ENCODE results near the gene SRSF7. TPM values are rescaled to one million over a fixed set of nuclear protein-coding genes. Genes with fewer than 3 reads are reported as not detected.
A peak's percentile ranks its signal among the peaks of the same experiment; 100 is the strongest.
"Not testable (repeated sequence)": the region's sequence is repeated elsewhere in the genome, so short reads cannot be mapped to it uniquely, and the experiment has no call there.

SRSF7 gene
- total RNA-seq, 1 donor from 2014 or later, result 215 TPM

GRCh38 chr2:38740851-38741731 is 10.1 kb downstream of the SRSF7 start:
- no peak overlapping the region for H3K4me3 ChIP-seq (ENCODE audit: low read depth, low read length)
- TF ChIP-seq CTCF (conservative IDR thresholded peaks at IDR 0.05; ENCODE audit: low read depth, low read length), result peak; percentile 43
- DNase-seq (ENCODE audit: low read depth), result no peak

GRCh38 chr2:38739524-38739923 is 11.6 kb downstream of the SRSF7 start:
- DNase-seq (ENCODE audit: low read depth), result no peak
- TF ChIP-seq CTCF (conservative IDR thresholded peaks at IDR 0.05; ENCODE audit: low read depth, low read length), result no peak
- no peak overlapping the region for H3K4me3 ChIP-seq (ENCODE audit: low read depth, low read length)

- TF ChIP-seq CTCF (conservative IDR thresholded peaks at IDR 0.05; ENCODE audit: low read depth, low read length), result no peak
- no peak for DNase-seq (ENCODE audit: low read depth)
- H3K4me3 ChIP-seq (ENCODE audit: low read depth, low read length), result no peak overlapping the region
These were observed 13.2 kb downstream of the SRSF7 start for GRCh38 chr2:38737925-38738324.

- DNase-seq (ENCODE audit: low read depth), result not testable (repeated sequence)
These were observed 14.0 kb downstream of the SRSF7 start for GRCh38 chr2:38737000-38737698.

GRCh38 chr2:38735999-38736320 is 15.2 kb downstream of the SRSF7 start:
- no peak for TF ChIP-seq CTCF (conservative IDR thresholded peaks at IDR 0.05; ENCODE audit: low read depth, low read length)

More at GRCh38 chr2:38737000-38737698, 14.0 kb downstream of the SRSF7 start:
- not testable (repeated sequence) for H3K4me3 ChIP-seq (ENCODE audit: low read depth, low read length)

GRCh38 chr2:38734299-38735058 is 16.7 kb downstream of the SRSF7 start:
- H3K4me3 ChIP-seq (ENCODE audit: low read depth, low read length), result no peak overlapping the region
- no peak for TF ChIP-seq CTCF (conservative IDR thresholded peaks at IDR 0.05; ENCODE audit: low read depth, low read length)
- no peak for DNase-seq (ENCODE audit: low read depth)

More at GRCh38 chr2:38735999-38736320, 15.2 kb downstream of the SRSF7 start:
- no peak for DNase-seq (ENCODE audit: low read depth)
- H3K4me3 ChIP-seq (ENCODE audit: low read depth, low read length), result no peak overlapping the region

All from epithelial cell of proximal tubule (primary cell).